GM23338 (cell line): Measurements from ENCODE around the gene GJA3. TPM values are rescaled to one million over a fixed set of nuclear protein-coding genes. Genes with fewer than 3 reads are reported as not detected.

ENCODE experiments used
- ATAC-seq: fragments of 200-7000 bp; cut with Tn5 transposase; 3 replicates; pipeline ENCODE4 v1.9.1; 2020
- DNase-seq: peaks from one replicate; pipeline ENCODE4 v3.0.0-alpha.2; 2015; ENCODE audit warnings: low spot score
- H2AFZ ChIP-seq: fragments of 200-600 bp; sonication (generic); 2 replicates; pipeline ENCODE4 v1.8.0; 2016; ENCODE audit warnings: antibody characterized with exemption, mild to moderate bottlenecking, moderate library complexity
- H3F3A ChIP-seq: fragments of 200-600 bp; sonication (generic); replicated peaks from 2 replicates; pipeline ENCODE4 v1.8.0; 2017; ENCODE audit warnings: antibody characterized with exemption, mixed run types, low read depth
- H3K27ac ChIP-seq: fragments of 200-600 bp; sonication (generic); 2 replicates; pipeline ENCODE4 v1.6.1; 2016; ENCODE audit warnings: low read depth
- H3K27me3 ChIP-seq: fragments of 200-600 bp; sonication (generic); 2 replicates; pipeline ENCODE4 v1.8.0; 2016; ENCODE audit warnings: mild to moderate bottlenecking, mixed run types, moderate library complexity; ENCODE audit not compliant: insufficient read depth
- H3K36me3 ChIP-seq: fragments of 200-600 bp; sonication (generic); 2 replicates; pipeline ENCODE4 v1.8.0; 2016; ENCODE audit warnings: mild to moderate bottlenecking; ENCODE audit not compliant: insufficient read depth
- H3K4me1 ChIP-seq: fragments of 200-600 bp; sonication (generic); 2 replicates; pipeline ENCODE4 v1.8.0; 2016; ENCODE audit warnings: mild to moderate bottlenecking, moderate library complexity; ENCODE audit not compliant: insufficient read depth
- H3K4me2 ChIP-seq: fragments of 200-600 bp; sonication (generic); 2 replicates; pipeline ENCODE4 v1.7.1; 2017; ENCODE audit warnings: mixed run types
- H3K4me3 ChIP-seq: fragments of 200-600 bp; sonication (generic); 2 replicates; pipeline ENCODE4 v1.6.1; 2016; ENCODE audit warnings: mixed run types
- H3K79me2 ChIP-seq: fragments of 200-600 bp; sonication (generic); replicated peaks from 2 replicates; pipeline ENCODE4 v1.8.0; 2017; ENCODE audit warnings: mild to moderate bottlenecking; ENCODE audit not compliant: insufficient read depth
- H3K9me2 ChIP-seq: fragments of 200-600 bp; sonication (generic); 2 replicates; pipeline ENCODE4 v1.8.0; 2017; ENCODE audit not compliant: insufficient read depth
- H4K20me1 ChIP-seq: fragments of 200-600 bp; sonication (generic); replicated peaks from 2 replicates; pipeline ENCODE4 v1.8.0; 2017; ENCODE audit warnings: mild to moderate bottlenecking; ENCODE audit not compliant: insufficient read depth
- H3K27ac Mint-ChIP-seq: 2 replicates; pipeline ENCODE4 v1.8.0; 2020; ENCODE audit warnings: inconsistent platforms, mild to moderate bottlenecking, moderate library complexity, mixed read lengths
- H3K27me3 Mint-ChIP-seq: 3 replicates; pipeline ENCODE4 v1.8.0; 2022; ENCODE audit warnings: low read depth, mild to moderate bottlenecking, moderate library complexity, mixed read lengths, inconsistent platforms; ENCODE audit not compliant: insufficient read depth, poor library complexity
- H3K36me3 Mint-ChIP-seq: 3 replicates; pipeline ENCODE4 v1.8.0; 2021; ENCODE audit warnings: low read depth, mild to moderate bottlenecking, inconsistent platforms, moderate library complexity, mixed read lengths
- H3K4me1 Mint-ChIP-seq: 3 replicates; pipeline ENCODE4 v1.8.0; 2020; ENCODE audit warnings: mild to moderate bottlenecking, inconsistent platforms, mixed read lengths
- H3K4me3 Mint-ChIP-seq: 3 replicates; pipeline ENCODE4 v1.8.0; 2021; ENCODE audit warnings: moderate library complexity, mild to moderate bottlenecking, inconsistent platforms, mixed read lengths
- H3K9me3 Mint-ChIP-seq: 3 replicates; pipeline ENCODE4 v1.8.0; 2020; ENCODE audit warnings: moderate library complexity, mild to moderate bottlenecking, inconsistent platforms, mixed read lengths
- CTCF ChIP-seq, 2 experiments: fragments of 200-600 bp in 1 of 2; sonication (generic) in 1 of 2; conservative IDR thresholded peaks; 2 replicates each; pipeline versions ENCODE4 v1.5.1 to v1.6.1; 2016 to 2017; ENCODE audit warnings: antibody characterized with exemption in 2 of 2, low read depth in 2 of 2, mild to moderate bottlenecking in 2 of 2, moderate library complexity in 1 of 2
- JUNB ChIP-seq: IDR thresholded peaks from one replicate; pipeline ENCODE4 v1.6.1; 2016; ENCODE audit warnings: antibody characterized with exemption; ENCODE audit not compliant: unreplicated experiment
- STAT1 ChIP-seq: IDR thresholded peaks from one replicate; pipeline ENCODE4 v1.6.1; 2016; ENCODE audit warnings: antibody characterized with exemption; ENCODE audit not compliant: unreplicated experiment
- ZNF462 ChIP-seq: fragments of 250-450 bp; sonication (Bioruptor Pico); IDR thresholded peaks from 2 replicates; pipeline ENCODE4 v1.5.0; 2020; ENCODE audit warnings: mild to moderate bottlenecking, moderate library complexity
- polyA plus RNA-seq: library from polyadenylated mRNA; unstranded; fragments of >200 nt; fragmentation: Nextera tagmentation; extraction: Ambion mirVana; gene quantifications from 2 replicates; pipeline ENCODE4 v1.2.1, GENCODE V29; 2016
- total RNA-seq: library from RNA; depleted of rRNA; stranded (reverse); fragments of >200 nt; shearing (Covaris generic); gene quantifications from 2 replicates; pipeline ENCODE4 v1.2.3, GENCODE V29; 2014

GJA3 gene
- total and polyA plus RNA-seq, 2 experiments from 2014 or later = 0.17 to 0.23 TPM

GRCh38 chr13:20134732-20135131 lies 26.1 kb downstream of the GJA3 start:
- Histone ChIP-seq H3K27me3 (peaks cover 21% of the 10 kb centered on the region), H3K36me3 (no peaks in the 10 kb centered on the region), H3K4me3 (no peak overlapping the region), H3K4me1 (no peaks in the 10 kb centered on the region; the same call in 1 of the 2 replicates), H4K20me1 (no peaks in the 10 kb centered on the region; the same call in 1 of the 2 replicates), H3K4me2 (no peak overlapping the region), H2AFZ (no peak overlapping the region; the same call in 1 of the 2 replicates), H3K79me2 (no peaks in the 10 kb centered on the region), H3K27ac (no peak overlapping the region), H3K9me2 (no peaks in the 10 kb centered on the region), H3F3A (no peaks in the 10 kb centered on the region; the same call in 1 of the 2 replicates)
- no peak for DNase-seq
- Mint-ChIP-seq H3K9me3 (no peaks in the 10 kb centered on the region), H3K4me1 (no peaks in the 10 kb centered on the region), H3K27me3 (peaks cover 3% of the 10 kb centered on the region), H3K36me3 (no peaks in the 10 kb centered on the region), H3K4me3 (no peak overlapping the region), H3K27ac (no peak overlapping the region)
- ATAC-seq = no peak
- TF ChIP-seq JUNB (no peak), STAT1 (no peak), ZNF462 (CRISPR knock-in tag) (no peak), CTCF (conservative IDR thresholded peaks at IDR 0.05; ENCODE audit: low read depth in 2 of 2) (no peak)
